ENCODE data around the gene TCP11L2. TPM values are rescaled to one million over a fixed set of nuclear protein-coding genes. Genes with fewer than 3 reads are reported as not detected.
A peak's percentile ranks its signal among the peaks of the same experiment; 100 is the strongest.

The TCP11L2 gene
- total and polyA plus RNA-seq, 3 experiments from 2014 or later = 11.8 to 19.3 (median 13.0) TPM

- peaks cover 0 to under 1% of the 10 kb centered on the region in 2 donors for H3K27me3 Mint-ChIP-seq
- Histone ChIP-seq H3K9me3 (ENCODE audit: low read length) (no peaks in the 10 kb centered on the region), H3K27ac (ENCODE audit: low read depth, low read length) (no peak overlapping the region), H3K27me3 (ENCODE audit: insufficient read depth, low read length, poor library complexity, severe bottlenecking) (no peaks in the 10 kb centered on the region), H3K4me3 (ENCODE audit: low read length) (no peak overlapping the region), H3K36me3 (ENCODE audit: insufficient read depth, low read length) (no peaks in the 10 kb centered on the region), H3K4me1 (ENCODE audit: insufficient read depth, low read length) (no peaks in the 10 kb centered on the region)
- ChIA-PET CTCF (interaction anchor here (0.7 to 3.3 kb wide), 4 partner anchors 26 to 81 kb away, joined by 3 to 15 read pairs (median 5); partner anchors contain the start of gene POLR3B), POLR2A (no interaction called here)
- H3K36me3 Mint-ChIP-seq = peaks cover 0 to 7% (median 0%) of the 10 kb centered on the region in 3 donors
- no peak overlapping the region for H3K27ac Mint-ChIP-seq
- no peaks in the 10 kb centered on the region for H3K4me1 Mint-ChIP-seq
- DNase-seq = no peak
- no peak overlapping the region for H3K4me3 Mint-ChIP-seq
- peaks cover 0 to 5% (median under 1%) of the 10 kb centered on the region in 5 donors for H3K9me3 Mint-ChIP-seq
Measured at GRCh38 chr12:106276032-106276740, 26.3 kb upstream of the TCP11L2 start.

GRCh38 chr12:106280106-106280505, 22.4 kb upstream of the TCP11L2 start:
- Histone ChIP-seq H3K27me3 (ENCODE audit: insufficient read depth, low read length, poor library complexity, severe bottlenecking) (no peaks in the 10 kb centered on the region), H3K4me3 (ENCODE audit: low read length) (no peak overlapping the region), H3K4me1 (ENCODE audit: insufficient read depth, low read length) (no peaks in the 10 kb centered on the region), H3K27ac (ENCODE audit: low read depth, low read length) (no peak overlapping the region), H3K9me3 (ENCODE audit: low read length) (peaks cover 8% of the 10 kb centered on the region), H3K36me3 (ENCODE audit: insufficient read depth, low read length) (no peaks in the 10 kb centered on the region)
- peaks cover 0 to 15% (median 0%) of the 10 kb centered on the region in 3 donors for H3K36me3 Mint-ChIP-seq
- H3K27ac Mint-ChIP-seq = no peak overlapping the region
- POLR2A ChIA-PET = no interaction called here
- peaks cover 11 to 18% (median 12%) of the 10 kb centered on the region in 5 donors for H3K9me3 Mint-ChIP-seq
- CTCF ChIA-PET = interaction anchor here (1.2 to 3.8 kb wide), 4 partner anchors 17 to 53 kb away, joined by 3 to 23 read pairs (median 4); no protein-coding TSS in a partner anchor
- H3K27me3 Mint-ChIP-seq = peaks cover 8 to 22% of the 10 kb centered on the region in 2 donors
- H3K4me1 Mint-ChIP-seq = no peaks in the 10 kb centered on the region
- H3K4me3 Mint-ChIP-seq = no peak overlapping the region
- no peak for DNase-seq

GRCh38 chr12:106281056-106281782, 21.3 kb upstream of the TCP11L2 start:
- Histone ChIP-seq H3K27ac (ENCODE audit: low read depth, low read length) (no peak overlapping the region), H3K4me1 (ENCODE audit: insufficient read depth, low read length) (no peaks in the 10 kb centered on the region), H3K27me3 (ENCODE audit: insufficient read depth, low read length, poor library complexity, severe bottlenecking) (no peaks in the 10 kb centered on the region), H3K9me3 (ENCODE audit: low read length) (peaks cover 8% of the 10 kb centered on the region), H3K36me3 (ENCODE audit: insufficient read depth, low read length) (no peaks in the 10 kb centered on the region), H3K4me3 (ENCODE audit: low read length) (no peak overlapping the region)
- no peak for DNase-seq
- peaks cover 12 to 33% of the 10 kb centered on the region in 2 donors for H3K27me3 Mint-ChIP-seq
- no peak overlapping the region for H3K27ac Mint-ChIP-seq
- POLR2A ChIA-PET = no interaction called here
- peaks cover 11 to 18% (median 12%) of the 10 kb centered on the region in 5 donors for H3K9me3 Mint-ChIP-seq
- H3K4me3 Mint-ChIP-seq = no peak overlapping the region
- H3K4me1 Mint-ChIP-seq = no peaks in the 10 kb centered on the region
- H3K36me3 Mint-ChIP-seq = peaks cover 0 to 15% (median 0%) of the 10 kb centered on the region in 3 donors
- CTCF ChIA-PET = interaction anchor here (1.0 to 4.7 kb wide), 10 partner anchors 11 to 57 kb away, joined by 3 to 56 read pairs (median 6); partner anchors contain the start of gene TCP11L2

GRCh38 chr12:106281804-106282203, 20.7 kb upstream of the TCP11L2 start:
- H3K4me1 Mint-ChIP-seq = no peaks in the 10 kb centered on the region
- peaks cover 12 to 36% of the 10 kb centered on the region in 2 donors for H3K27me3 Mint-ChIP-seq
- no peaks in the 10 kb centered on the region for H3K4me1 ChIP-seq (ENCODE audit: insufficient read depth, low read length)
- H3K4me3 ChIP-seq (ENCODE audit: low read length) = no peak overlapping the region
- H3K4me3 Mint-ChIP-seq = no peak overlapping the region
- no peak for DNase-seq
- H3K27ac Mint-ChIP-seq = no peak overlapping the region
- H3K36me3 ChIP-seq (ENCODE audit: insufficient read depth, low read length) = no peaks in the 10 kb centered on the region
- no peak overlapping the region for H3K27ac ChIP-seq (ENCODE audit: low read depth, low read length)
- H3K9me3 Mint-ChIP-seq = peaks cover 11 to 18% (median 12%) of the 10 kb centered on the region in 5 donors
- ChIA-PET CTCF (interaction anchor here (0.8 to 4.7 kb wide), 14 partner anchors 10 to 70 kb away, joined by 3 to 56 read pairs (median 4); partner anchors contain the start of gene TCP11L2), POLR2A (interaction anchor here (0.7 kb wide), 1 partner anchor 19 kb away, joined by 3 read pairs; no protein-coding TSS in a partner anchor)
- H3K27me3 ChIP-seq (ENCODE audit: insufficient read depth, low read length, poor library complexity, severe bottlenecking) = no peaks in the 10 kb centered on the region
- H3K36me3 Mint-ChIP-seq = peaks cover 0 to 15% (median 0%) of the 10 kb centered on the region in 3 donors
- H3K9me3 ChIP-seq (ENCODE audit: low read length) = peaks cover 8% of the 10 kb centered on the region

GRCh38 chr12:106282457-106283097, 20.0 kb upstream of the TCP11L2 start:
- Mint-ChIP-seq H3K27ac (peak overlapping the region in 1 of 8 donors; percentile 25), H3K9me3 (peaks cover 11 to 18% (median 12%) of the 10 kb centered on the region in 5 donors), H3K4me1 (no peaks in the 10 kb centered on the region), H3K27me3 (peaks cover 15 to 41% of the 10 kb centered on the region in 2 donors), H3K4me3 (no peak overlapping the region), H3K36me3 (peaks cover 0 to 15% (median 0%) of the 10 kb centered on the region in 3 donors)
- ChIA-PET CTCF (interaction anchor here (0.8 to 4.7 kb wide), 15 partner anchors 9 to 71 kb away, joined by 3 to 56 read pairs (median 4); partner anchors contain the start of gene TCP11L2), POLR2A (interaction anchor here (0.5 to 0.9 kb wide), 2 partner anchors 56 to 65 kb away, joined by 3 to 5 read pairs; no protein-coding TSS in a partner anchor)
- Histone ChIP-seq H3K4me3 (ENCODE audit: low read length) (no peak overlapping the region), H3K27me3 (ENCODE audit: insufficient read depth, low read length, poor library complexity, severe bottlenecking) (no peaks in the 10 kb centered on the region), H3K4me1 (ENCODE audit: insufficient read depth, low read length) (no peaks in the 10 kb centered on the region), H3K27ac (ENCODE audit: low read depth, low read length) (no peak overlapping the region), H3K36me3 (ENCODE audit: insufficient read depth, low read length) (no peaks in the 10 kb centered on the region), H3K9me3 (ENCODE audit: low read length) (peaks cover 8% of the 10 kb centered on the region)
- peak in 4 of 5 donors; percentile 17 to 63 (median 46) for DNase-seq

GRCh38 chr12:106284358-106285105, 18.0 kb upstream of the TCP11L2 start:
- H3K36me3 Mint-ChIP-seq = peaks cover 0 to 15% (median 0%) of the 10 kb centered on the region in 3 donors
- H3K4me3 Mint-ChIP-seq = no peak overlapping the region
- H3K27ac ChIP-seq (ENCODE audit: low read depth, low read length) = no peak overlapping the region
- ChIA-PET CTCF (interaction anchor here (0.9 to 4.7 kb wide), 6 partner anchors 9 to 61 kb away, joined by 3 to 56 read pairs (median 6); no protein-coding TSS in a partner anchor), POLR2A (no interaction called here)
- peaks cover 15 to 45% of the 10 kb centered on the region in 2 donors for H3K27me3 Mint-ChIP-seq
- H3K9me3 Mint-ChIP-seq = peaks cover 11 to 18% (median 12%) of the 10 kb centered on the region in 5 donors
- H3K36me3 ChIP-seq (ENCODE audit: insufficient read depth, low read length) = no peaks in the 10 kb centered on the region
- H3K9me3 ChIP-seq (ENCODE audit: low read length) = peaks cover 8% of the 10 kb centered on the region
- no peak overlapping the region for H3K4me3 ChIP-seq (ENCODE audit: low read length)
- no peak for DNase-seq
- no peaks in the 10 kb centered on the region for H3K4me1 Mint-ChIP-seq
- H3K27me3 ChIP-seq (ENCODE audit: insufficient read depth, low read length, poor library complexity, severe bottlenecking) = no peaks in the 10 kb centered on the region
- H3K27ac Mint-ChIP-seq = no peak overlapping the region
- H3K4me1 ChIP-seq (ENCODE audit: insufficient read depth, low read length) = no peaks in the 10 kb centered on the region

GRCh38 chr12:106285982-106286381, 16.6 kb upstream of the TCP11L2 start:
- ChIA-PET POLR2A (no interaction called here), CTCF (interaction anchor here (0.9 to 4.7 kb wide), 2 partner anchors 59 to 62 kb away, joined by 3 to 56 read pairs; no protein-coding TSS in a partner anchor)
- Mint-ChIP-seq H3K27ac (peak overlapping the region in 1 of 8 donors; percentile 31), H3K9me3 (peaks cover 9 to 17% (median 12%) of the 10 kb centered on the region in 5 donors), H3K27me3 (peaks cover 15 to 47% of the 10 kb centered on the region in 2 donors), H3K4me3 (no peak overlapping the region), H3K4me1 (no peaks in the 10 kb centered on the region), H3K36me3 (peaks cover 0 to 10% (median 0%) of the 10 kb centered on the region in 3 donors)
- no peak for DNase-seq
- Histone ChIP-seq H3K27ac (ENCODE audit: low read depth, low read length) (no peak overlapping the region), H3K36me3 (ENCODE audit: insufficient read depth, low read length) (no peaks in the 10 kb centered on the region), H3K27me3 (ENCODE audit: insufficient read depth, low read length, poor library complexity, severe bottlenecking) (no peaks in the 10 kb centered on the region), H3K9me3 (ENCODE audit: low read length) (peaks cover 8% of the 10 kb centered on the region), H3K4me1 (ENCODE audit: insufficient read depth, low read length) (no peaks in the 10 kb centered on the region), H3K4me3 (ENCODE audit: low read length) (no peak overlapping the region)
